Panc1 (cell line): ENCODE measurements around the gene MAGI3. TPM values are rescaled to one million over a fixed set of nuclear protein-coding genes. Genes with fewer than 3 reads are reported as not detected.

ENCODE experiments used
- ATAC-seq: fragments of 200-7000 bp; cut with Tn5 transposase; 2 replicates; pipeline ENCODE4 v1.9.1; 2020; ENCODE audit warnings: mild to moderate bottlenecking, moderate library complexity
- BruUV-seq: library from RNA; stranded (reverse); fragments of 400-500 nt; replicated peaks from 2 replicates; lab custom pipeline; 2021; lab: Mats Ljungman, UMichigan
- CTCF ChIA-PET: fragments of 300-600 bp; sonication (Branson Sonifier 250); formaldehyde crosslinking; loops from one replicate; lab custom pipeline; 2022; ENCODE audit warnings: antibody characterized with exemption; lab: Charles Lee
- POLR2A ChIA-PET: fragments of 300-600 bp; sonication (Branson Sonifier 250); formaldehyde crosslinking; loops from one replicate; lab custom pipeline; 2022; ENCODE audit warnings: antibody characterized with exemption; lab: Charles Lee
- DNase-seq: peaks from one replicate; pipeline ENCODE4 v3.0.0-alpha.2; 2010; ENCODE audit warnings: low read depth, low spot score
- H3K27ac ChIP-seq: 2 replicates; pipeline ENCODE4 v1.5.1; 2011; ENCODE audit warnings: mild to moderate bottlenecking, low read length, inconsistent platforms
- H3K27me3 ChIP-seq: fragments of 200-500 bp; sonication (Bioruptor generic); 2 replicates; pipeline ENCODE4 v1.6.0; 2014; ENCODE audit warnings: low read length, inconsistent platforms; ENCODE audit not compliant: control insufficient read depth, insufficient read depth
- H3K36me3 ChIP-seq: fragments of 200-500 bp; sonication (Bioruptor generic); 2 replicates; pipeline ENCODE4 v1.5.1; 2014; ENCODE audit warnings: inconsistent platforms, mild to moderate bottlenecking, low read length, moderate library complexity; ENCODE audit not compliant: control insufficient read depth, insufficient read depth
- H3K4me1 ChIP-seq: 2 replicates; pipeline ENCODE4 v1.5.1; 2011; ENCODE audit warnings: inconsistent platforms, mild to moderate bottlenecking, low read length, moderate library complexity; ENCODE audit not compliant: control insufficient read depth, insufficient read depth
- H3K4me3 ChIP-seq, 2 experiments: 2 replicates each; pipeline ENCODE4 v1.5.1; 2011 to 2012; ENCODE audit warnings: low read depth in 2 of 2, low read length in 2 of 2, mild to moderate bottlenecking in 2 of 2, inconsistent platforms in 1 of 2, moderate library complexity in 1 of 2
- H3K9me3 ChIP-seq: fragments of 200-500 bp; sonication (Bioruptor generic); 2 replicates; pipeline ENCODE4 v1.5.1; 2014; ENCODE audit warnings: low read depth, mild to moderate bottlenecking, inconsistent platforms, low read length, moderate library complexity; ENCODE audit not compliant: control insufficient read depth, insufficient read depth
- CTCF ChIP-seq: fragments of 450-650 bp; IDR thresholded peaks from 2 replicates; pipeline ENCODE4 v1.5.1; 2017; ENCODE audit warnings: mild to moderate bottlenecking
- POLR2AphosphoS5 ChIP-seq: IDR thresholded peaks from 2 replicates; pipeline ENCODE4 v1.6.1; 2012; ENCODE audit warnings: mild to moderate bottlenecking, low read depth, low read length, moderate library complexity
- REST ChIP-seq, 2 experiments: IDR thresholded peaks; 2 replicates each; pipeline ENCODE4 v1.6.1; 2011 to 2012; ENCODE audit warnings: low read depth in 2 of 2, control low read depth in 1 of 2, low read length in 1 of 2, mild to moderate bottlenecking in 1 of 2, moderate library complexity in 1 of 2; ENCODE audit not compliant: insufficient read depth in 1 of 2
- SIN3A ChIP-seq: IDR thresholded peaks from 2 replicates; pipeline ENCODE4 v1.6.1; 2012; ENCODE audit warnings: low read depth, mild to moderate bottlenecking, low read length, moderate library complexity, borderline replicate concordance; ENCODE audit not compliant: insufficient read depth
- TCF7L2 ChIP-seq: IDR thresholded peaks from 2 replicates; pipeline ENCODE4 v1.6.1; 2011; ENCODE audit warnings: mild to moderate bottlenecking, low read depth, low read length, inconsistent platforms
- in situ Hi-C: cut with HindIII; loops from 2 replicates; pipeline ENCODE4 v1.10.0; 2016; ENCODE audit warnings: low sequenced_read_pairs, low pct_unique_long_range_greater_than_20kb
- intact Hi-C: fragments of 100-400 bp; cut with micrococcal nuclease; formaldehyde crosslinking; loops from one replicate; pipeline ENCODE4 v1.10.0; 2022; ENCODE audit not compliant: unreplicated experiment
- total RNA-seq: library from RNA; stranded (reverse); gene quantifications from one replicate; pipeline ENCODE4 v1.2.1, GENCODE V29; 2021; ENCODE audit not compliant: unreplicated experiment

The MAGI3 gene
- total RNA-seq, 1 experiment from 2014 or later, result 10.9 TPM

DNA sequence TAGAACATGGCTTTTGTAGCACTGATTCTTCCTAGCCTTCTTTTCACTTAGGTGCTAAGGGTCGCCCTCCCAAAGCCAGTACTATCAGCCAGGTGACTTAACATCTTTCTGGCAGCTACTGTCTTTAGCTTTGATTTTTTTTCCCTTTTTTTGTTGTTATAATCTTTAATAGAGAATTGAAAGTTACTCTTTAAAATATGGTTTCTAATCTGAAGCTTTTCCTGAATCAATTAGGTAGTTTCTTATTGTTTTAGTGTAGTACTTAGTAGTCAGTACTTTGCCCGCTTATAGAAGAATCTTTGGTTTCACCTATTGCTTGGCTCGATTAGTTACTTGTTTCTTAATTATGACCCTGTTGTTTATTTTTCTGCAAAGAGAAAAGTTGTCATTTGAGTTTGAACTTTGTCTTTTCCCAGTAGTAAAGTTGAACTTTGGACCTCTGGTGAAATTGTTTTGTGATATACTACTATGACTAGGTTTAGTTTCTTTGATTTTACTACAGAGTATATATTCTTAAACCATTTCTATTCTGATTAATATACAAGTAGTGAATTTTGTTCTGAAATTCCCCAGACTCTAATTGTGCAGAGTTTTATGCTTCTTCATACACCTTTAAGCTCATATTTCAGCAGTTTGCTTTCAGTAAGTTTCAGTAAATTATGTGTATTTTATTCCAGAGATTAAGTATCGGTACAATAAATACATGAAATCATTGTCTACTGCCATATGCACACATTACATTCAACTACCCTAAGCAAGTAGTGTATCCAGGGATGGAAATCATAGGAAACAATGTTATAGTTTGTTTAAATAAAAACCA lies 3.9 kb downstream of the MAGI3 start:
- Histone ChIP-seq H3K27ac (peak overlapping the region; percentile 29; the same call in 1 of the 2 replicates), H3K9me3 (no peaks in the 10 kb centered on the region), H3K4me3 (no peak overlapping the region; a peak in 1 of 4 replicates), H3K4me1 (peaks cover 24% of the 10 kb centered on the region), H3K36me3 (peaks cover 3% of the 10 kb centered on the region; the same call in 1 of the 2 replicates), H3K27me3 (no peaks in the 10 kb centered on the region)
- in situ Hi-C loops, result no loop called here
- intact Hi-C loops, result loop anchor here (10.0 kb wide), 1 partner anchor 281 kb away; no protein-coding TSS in a partner anchor
- TF ChIP-seq CTCF, result no peak
- TF ChIP-seq POLR2AphosphoS5, result no peak
- no peak for TF ChIP-seq REST (IDR thresholded peaks at IDR 0.05; ENCODE audit: insufficient read depth in 1 of 2, low read depth in 2 of 2, low read length in 1 of 2)
- TF ChIP-seq SIN3A, result no peak
- no peak for TF ChIP-seq TCF7L2
- DNase-seq (no peak), ATAC-seq (no peak)
- POLR2A ChIA-PET, result no interaction called here
- BruUV-seq, result no TSS peak
- CTCF ChIA-PET, result no interaction called here

- ChIA-PET POLR2A (no interaction called here), CTCF (no interaction called here)
- Histone ChIP-seq H3K27ac (peak overlapping the region; percentile 29; the same call in 1 of the 2 replicates), H3K4me1 (peaks cover 24% of the 10 kb centered on the region), H3K27me3 (no peaks in the 10 kb centered on the region), H3K36me3 (peaks cover 3% of the 10 kb centered on the region; the same call in 1 of the 2 replicates), H3K4me3 (no peak overlapping the region), H3K9me3 (no peaks in the 10 kb centered on the region)
- BruUV-seq, result no TSS peak
- ATAC-seq (no peak), DNase-seq (no peak)
- in situ Hi-C loops, result no loop called here
- intact Hi-C loops, result loop anchor here (10.0 kb wide), 1 partner anchor 280 kb away; no protein-coding TSS in a partner anchor
- no peak for TF ChIP-seq CTCF
- TF ChIP-seq REST (IDR thresholded peaks at IDR 0.05; ENCODE audit: insufficient read depth in 1 of 2, low read depth in 2 of 2, low read length in 1 of 2), result no peak
- TF ChIP-seq TCF7L2, result no peak
- no peak for TF ChIP-seq SIN3A
- no peak for TF ChIP-seq POLR2AphosphoS5
Measured at GRCh38 chr1:113394863-113395259, 4.5 kb downstream of the MAGI3 start.
